Measurements from ENCODE around the gene SLC25A43.

The SLC25A43 gene

DNA sequence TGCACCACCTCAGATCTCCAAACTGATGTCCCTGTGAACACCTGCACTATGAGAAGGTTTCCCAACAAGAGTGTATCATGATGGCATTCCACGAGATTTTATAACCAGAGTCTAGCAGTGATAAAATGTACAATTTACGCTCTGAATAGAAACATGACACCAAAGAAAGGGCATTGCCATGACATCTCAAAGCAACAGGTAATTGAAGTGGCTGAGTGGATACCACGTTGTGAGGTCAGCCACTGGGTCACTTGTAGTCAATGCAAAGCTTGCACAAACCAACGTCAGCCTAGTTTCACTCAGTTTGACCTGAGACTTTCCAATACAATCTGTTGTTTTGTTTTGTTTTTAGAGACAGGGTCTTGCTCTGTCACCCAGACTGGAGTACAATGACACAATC lies 54.1 kb downstream of the SLC25A43 start:
- no peaks in the 10 kb centered on the region for H3K4me1 ChIP-seq (ENCODE audit: control insufficient read depth, insufficient read depth, low read length)
- H3K9me3 ChIP-seq (ENCODE audit: control insufficient read depth, insufficient read depth, low read depth, low read length): no peaks in the 10 kb centered on the region
- peaks cover 0 to 7% of the 10 kb centered on the region in 2 experiments; a peak in 1 of 3 replicates for H3K36me3 ChIP-seq (ENCODE audit: control insufficient read depth in 2 of 2, insufficient read depth in 1 of 2, low read length in 2 of 2)
- POLR2A ChIA-PET: no interaction called here
- no peak overlapping the region for H3K4me3 ChIP-seq (ENCODE audit: low read depth, low read length)
- TF ChIP-seq SCRT1 (tag by site-specific recombination; IDR thresholded peaks at IDR 0.05; ENCODE audit: borderline replicate concordance) (0 out of 2 replicates have a peak, but pooled peaks have one; percentile 45), ZNF133 (tag by site-specific recombination; IDR thresholded peaks at IDR 0.05) (no peak), SCRT2 (tag by site-specific recombination; IDR thresholded peaks at IDR 0.05) (peak; percentile 91)
- CTCF ChIA-PET: interaction anchor here (1.0 kb wide), 1 partner anchor 59 kb away, joined by 6 read pairs; no protein-coding TSS in a partner anchor
- H3K27ac ChIP-seq (ENCODE audit: extremely low read depth, low read depth, low read length): no peak overlapping the region

- POLR2A ChIA-PET: interaction anchor here (0.6 to 2.1 kb wide), 3 partner anchors 13 to 35 kb away, joined by 3 to 5 read pairs (median 5); partner anchors contain the start of gene SLC25A5
- peaks cover 0 to 7% of the 10 kb centered on the region in 2 experiments; a peak in 1 of 3 replicates for H3K36me3 ChIP-seq (ENCODE audit: control insufficient read depth in 2 of 2, insufficient read depth in 1 of 2, low read length in 2 of 2)
Observed at GRCh38 chrX:119455264-119455663, 56.1 kb downstream of the SLC25A43 start.

DNA sequence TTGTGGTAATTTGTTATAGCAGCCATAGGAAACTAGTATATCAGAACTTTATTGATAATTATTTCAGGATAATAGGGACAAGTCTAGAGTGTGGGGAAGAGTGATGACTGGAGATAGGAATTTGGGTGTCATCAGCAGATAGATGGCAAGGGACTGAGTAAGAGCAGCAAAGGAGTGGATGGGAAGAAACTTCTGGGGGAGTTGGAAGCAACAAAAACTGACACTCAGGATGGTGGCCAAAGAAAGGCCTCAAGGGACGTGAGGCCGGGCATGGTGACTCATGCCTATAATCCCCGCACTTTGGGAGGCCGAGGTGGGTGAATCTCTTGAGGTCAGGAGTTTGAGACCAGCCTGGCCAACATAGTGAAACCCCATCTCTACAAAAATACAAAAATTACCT lies 60.0 kb downstream of the SLC25A43 start:
- H3K36me3 ChIP-seq (ENCODE audit: control insufficient read depth in 2 of 2, insufficient read depth in 1 of 2, low read length in 2 of 2): no peaks in the 10 kb centered on the region
- ChIA-PET POLR2A (no interaction called here), CTCF (interaction anchor here (0.6 kb wide), 1 partner anchor 28 kb away, joined by 3 read pairs; no protein-coding TSS in a partner anchor)
- H3K4me1 ChIP-seq (ENCODE audit: control insufficient read depth, insufficient read depth, low read length): no peaks in the 10 kb centered on the region
- no peaks in the 10 kb centered on the region for H3K9me3 ChIP-seq (ENCODE audit: control insufficient read depth, insufficient read depth, low read depth, low read length)
- no peak overlapping the region for H3K27ac ChIP-seq (ENCODE audit: extremely low read depth, low read depth, low read length)
- H3K4me3 ChIP-seq (ENCODE audit: low read depth, low read length): no peak overlapping the region
- no peak for TF ChIP-seq ZNF341 (tag by site-specific recombination; IDR thresholded peaks at IDR 0.05; ENCODE audit: low read depth)
- TF ChIP-seq ZSCAN30 (tag by site-specific recombination; IDR thresholded peaks at IDR 0.05): no peak
- no peak for TF ChIP-seq PRDM4 (tag by site-specific recombination; IDR thresholded peaks at IDR 0.05)
- TF ChIP-seq, protein P1, sequence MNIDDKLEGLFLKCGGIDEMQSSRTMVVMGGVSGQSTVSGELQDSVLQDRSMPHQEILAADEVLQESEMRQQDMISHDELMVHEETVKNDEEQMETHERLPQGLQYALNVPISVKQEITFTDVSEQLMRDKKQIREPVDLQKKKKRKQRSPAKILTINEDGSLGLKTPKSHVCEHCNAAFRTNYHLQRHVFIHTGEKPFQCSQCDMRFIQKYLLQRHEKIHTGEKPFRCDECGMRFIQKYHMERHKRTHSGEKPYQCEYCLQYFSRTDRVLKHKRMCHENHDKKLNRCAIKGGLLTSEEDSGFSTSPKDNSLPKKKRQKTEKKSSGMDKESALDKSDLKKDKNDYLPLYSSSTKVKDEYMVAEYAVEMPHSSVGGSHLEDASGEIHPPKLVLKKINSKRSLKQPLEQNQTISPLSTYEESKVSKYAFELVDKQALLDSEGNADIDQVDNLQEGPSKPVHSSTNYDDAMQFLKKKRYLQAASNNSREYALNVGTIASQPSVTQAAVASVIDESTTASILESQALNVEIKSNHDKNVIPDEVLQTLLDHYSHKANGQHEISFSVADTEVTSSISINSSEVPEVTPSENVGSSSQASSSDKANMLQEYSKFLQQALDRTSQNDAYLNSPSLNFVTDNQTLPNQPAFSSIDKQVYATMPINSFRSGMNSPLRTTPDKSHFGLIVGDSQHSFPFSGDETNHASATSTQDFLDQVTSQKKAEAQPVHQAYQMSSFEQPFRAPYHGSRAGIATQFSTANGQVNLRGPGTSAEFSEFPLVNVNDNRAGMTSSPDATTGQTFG (tag by site-specific recombination; IDR thresholded peaks at IDR 0.05; ENCODE audit: borderline replicate concordance): no peak
- no peak for TF ChIP-seq ZNF24 (tag by site-specific recombination; IDR thresholded peaks at IDR 0.05)
- TF ChIP-seq ZNF561 (tag by site-specific recombination; IDR thresholded peaks at IDR 0.05; ENCODE audit: borderline replicate concordance): no peak
- TF ChIP-seq MEIS1 (CRISPR knock-in tag; IDR thresholded peaks at IDR 0.05; ENCODE audit: borderline replicate concordance): no peak

More at GRCh38 chrX:119455264-119455663, 56.1 kb downstream of the SLC25A43 start:
- CTCF ChIA-PET: interaction anchor here (0.6 to 1.3 kb wide), 2 partner anchors 11 to 458 kb away, joined by 3 to 4 read pairs; no protein-coding TSS in a partner anchor
- H3K4me3 ChIP-seq (ENCODE audit: low read depth, low read length): no peak overlapping the region
- no peak overlapping the region for H3K27ac ChIP-seq (ENCODE audit: extremely low read depth, low read depth, low read length)
- H3K4me1 ChIP-seq (ENCODE audit: control insufficient read depth, insufficient read depth, low read length): no peaks in the 10 kb centered on the region
- no peaks in the 10 kb centered on the region for H3K9me3 ChIP-seq (ENCODE audit: control insufficient read depth, insufficient read depth, low read depth, low read length)
- TF ChIP-seq ZNF548 (tag by site-specific recombination; IDR thresholded peaks at IDR 0.05) (no peak), ZNF23 (tag by site-specific recombination; IDR thresholded peaks at IDR 0.05; ENCODE audit: borderline replicate concordance) (no peak), PRDM6 (tag by site-specific recombination; IDR thresholded peaks at IDR 0.05) (peak; percentile 40)
- TF ChIP-seq, protein P2, sequence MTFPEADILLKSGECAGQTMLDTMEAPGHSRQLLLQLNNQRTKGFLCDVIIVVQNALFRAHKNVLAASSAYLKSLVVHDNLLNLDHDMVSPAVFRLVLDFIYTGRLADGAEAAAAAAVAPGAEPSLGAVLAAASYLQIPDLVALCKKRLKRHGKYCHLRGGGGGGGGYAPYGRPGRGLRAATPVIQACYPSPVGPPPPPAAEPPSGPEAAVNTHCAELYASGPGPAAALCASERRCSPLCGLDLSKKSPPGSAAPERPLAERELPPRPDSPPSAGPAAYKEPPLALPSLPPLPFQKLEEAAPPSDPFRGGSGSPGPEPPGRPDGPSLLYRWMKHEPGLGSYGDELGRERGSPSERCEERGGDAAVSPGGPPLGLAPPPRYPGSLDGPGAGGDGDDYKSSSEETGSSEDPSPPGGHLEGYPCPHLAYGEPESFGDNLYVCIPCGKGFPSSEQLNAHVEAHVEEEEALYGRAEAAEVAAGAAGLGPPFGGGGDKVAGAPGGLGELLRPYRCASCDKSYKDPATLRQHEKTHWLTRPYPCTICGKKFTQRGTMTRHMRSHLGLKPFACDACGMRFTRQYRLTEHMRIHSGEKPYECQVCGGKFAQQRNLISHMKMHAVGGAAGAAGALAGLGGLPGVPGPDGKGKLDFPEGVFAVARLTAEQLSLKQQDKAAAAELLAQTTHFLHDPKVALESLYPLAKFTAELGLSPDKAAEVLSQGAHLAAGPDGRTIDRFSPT (tag by site-specific recombination; IDR thresholded peaks at IDR 0.05): no peak
- TF ChIP-seq, protein P3, sequence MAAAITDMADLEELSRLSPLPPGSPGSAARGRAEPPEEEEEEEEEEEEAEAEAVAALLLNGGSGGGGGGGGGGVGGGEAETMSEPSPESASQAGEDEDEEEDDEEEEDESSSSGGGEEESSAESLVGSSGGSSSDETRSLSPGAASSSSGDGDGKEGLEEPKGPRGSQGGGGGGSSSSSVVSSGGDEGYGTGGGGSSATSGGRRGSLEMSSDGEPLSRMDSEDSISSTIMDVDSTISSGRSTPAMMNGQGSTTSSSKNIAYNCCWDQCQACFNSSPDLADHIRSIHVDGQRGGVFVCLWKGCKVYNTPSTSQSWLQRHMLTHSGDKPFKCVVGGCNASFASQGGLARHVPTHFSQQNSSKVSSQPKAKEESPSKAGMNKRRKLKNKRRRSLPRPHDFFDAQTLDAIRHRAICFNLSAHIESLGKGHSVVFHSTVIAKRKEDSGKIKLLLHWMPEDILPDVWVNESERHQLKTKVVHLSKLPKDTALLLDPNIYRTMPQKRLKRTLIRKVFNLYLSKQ (tag by site-specific recombination; IDR thresholded peaks at IDR 0.05; ENCODE audit: borderline replicate concordance): no peak
- TF ChIP-seq, protein P4, sequence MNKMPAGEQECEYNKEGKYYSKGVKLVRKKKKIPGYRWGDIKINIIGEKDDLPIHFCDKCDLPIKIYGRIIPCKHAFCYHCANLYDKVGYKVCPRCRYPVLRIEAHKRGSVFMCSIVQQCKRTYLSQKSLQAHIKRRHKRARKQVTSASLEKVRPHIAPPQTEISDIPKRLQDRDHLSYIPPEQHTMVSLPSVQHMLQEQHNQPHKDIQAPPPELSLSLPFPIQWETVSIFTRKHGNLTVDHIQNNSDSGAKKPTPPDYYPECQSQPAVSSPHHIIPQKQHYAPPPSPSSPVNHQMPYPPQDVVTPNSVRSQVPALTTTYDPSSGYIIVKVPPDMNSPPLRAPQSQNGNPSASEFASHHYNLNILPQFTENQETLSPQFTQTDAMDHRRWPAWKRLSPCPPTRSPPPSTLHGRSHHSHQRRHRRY (tag by site-specific recombination; IDR thresholded peaks at IDR 0.05): no peak

Measured in HEK293 (cell line).